IMR-90 (cell line): ENCODE results near the gene PTPRG. TPM values are rescaled to one million over a fixed set of nuclear protein-coding genes. Genes with fewer than 3 reads are reported as not detected.

Experiments
- ATAC-seq: fragments of 200-7000 bp; cut with Tn5 transposase; 2 replicates; pipeline ENCODE4 v1.9.1; 2020; ENCODE audit warnings: low read depth, mild to moderate bottlenecking, moderate library complexity
- BruUV-seq: library from RNA; stranded (reverse); fragments of 400-500 nt; replicated peaks from 2 replicates; lab custom pipeline; 2021; lab: Mats Ljungman, UMichigan
- CTCF ChIA-PET: fragments of 300-600 bp; formaldehyde crosslinking; extraction: SDS; loops from one replicate; lab custom pipeline; 2021; ENCODE audit warnings: antibody characterized with exemption; lab: Yijun Ruan, JAX
- POLR2A ChIA-PET: fragments of 300-600 bp; sonication (Branson Sonifier 250); formaldehyde crosslinking; loops from one replicate; lab custom pipeline; 2022; ENCODE audit warnings: antibody characterized with exemption; ENCODE audit not compliant: unreplicated experiment; lab: Charles Lee
- DNase-seq: peaks from one replicate; pipeline ENCODE4 v3.0.0; 2013
- H2AFZ ChIP-seq: replicated peaks from 2 replicates; pipeline ENCODE3; 2013; ENCODE audit warnings: low read length, mild to moderate bottlenecking; ENCODE audit not compliant: poor library complexity
- H2AK5ac ChIP-seq: 2 replicates; pipeline ENCODE4 v1.6.1; 2013; ENCODE audit warnings: low read depth, low read length, inconsistent platforms
- H2AK9ac ChIP-seq: replicated peaks from 2 replicates; pipeline ENCODE3; 2013; ENCODE audit warnings: mild to moderate bottlenecking, low read depth, low read length, moderate library complexity; ENCODE audit not compliant: poor library complexity
- H2BK120ac ChIP-seq: 2 replicates; pipeline ENCODE4 v1.6.1; 2013; ENCODE audit warnings: low read depth, low read length, inconsistent platforms
- H2BK15ac ChIP-seq: 3 replicates; pipeline ENCODE4 v1.6.1; 2013; ENCODE audit warnings: low read depth, low read length, inconsistent platforms
- H2BK20ac ChIP-seq: 2 replicates; pipeline ENCODE4 v1.6.1; 2013; ENCODE audit warnings: low read depth, mild to moderate bottlenecking, inconsistent platforms, low read length, moderate library complexity
- H2BK5ac ChIP-seq: 2 replicates; pipeline ENCODE4 v1.6.1; 2013; ENCODE audit warnings: mild to moderate bottlenecking, low read depth, low read length, inconsistent platforms; ENCODE audit not compliant: poor library complexity, severe bottlenecking
- H3K14ac ChIP-seq: replicated peaks from 2 replicates; pipeline ENCODE4 v1.6.1; 2013; ENCODE audit warnings: low read depth, low read length, inconsistent platforms
- H3K18ac ChIP-seq: 2 replicates; pipeline ENCODE4 v1.6.1; 2013; ENCODE audit warnings: low read depth, low read length, control low read depth
- H3K23ac ChIP-seq: 2 replicates; pipeline ENCODE4 v1.6.1; 2013; ENCODE audit warnings: low read depth, low read length, inconsistent platforms
- H3K27ac ChIP-seq: 2 replicates; pipeline ENCODE4 v1.5.1; 2013; ENCODE audit warnings: mild to moderate bottlenecking, control low read depth, low read length; ENCODE audit not compliant: insufficient read depth
- H3K27me3 ChIP-seq: 2 replicates; pipeline ENCODE4 v1.6.1; 2013; ENCODE audit warnings: low read length; ENCODE audit not compliant: control insufficient read depth, insufficient read depth
- H3K36me3 ChIP-seq: 2 replicates; pipeline ENCODE4 v1.6.1; 2013; ENCODE audit warnings: low read length, mixed read lengths; ENCODE audit not compliant: control insufficient read depth, insufficient read depth
- H3K4ac ChIP-seq: 2 replicates; pipeline ENCODE4 v1.6.1; 2013; ENCODE audit warnings: low read depth, low read length, inconsistent platforms
- H3K4me1 ChIP-seq: 2 replicates; pipeline ENCODE4 v1.6.1; 2013; ENCODE audit warnings: low read length, mixed read lengths; ENCODE audit not compliant: control insufficient read depth, insufficient read depth
- H3K4me2 ChIP-seq: 2 replicates; pipeline ENCODE4 v1.6.1; 2013; ENCODE audit warnings: low read depth, mild to moderate bottlenecking, control low read depth, low read length, moderate library complexity
- H3K4me3 ChIP-seq: 2 replicates; pipeline ENCODE4 v1.5.1; 2013; ENCODE audit warnings: low read depth, mild to moderate bottlenecking, control low read depth, low read length, moderate library complexity; ENCODE audit not compliant: insufficient read depth
- H3K56ac ChIP-seq: 2 replicates; pipeline ENCODE4 v1.6.1; 2013; ENCODE audit warnings: low read length, inconsistent platforms; ENCODE audit not compliant: insufficient read depth; ENCODE audit errors: extremely low read depth
- H3K79me1 ChIP-seq, 2 experiments: 2 replicates each; pipeline ENCODE4 v1.6.1; 2013; ENCODE audit warnings: low read length in 2 of 2, inconsistent platforms in 1 of 2, low read depth in 1 of 2
- H3K9ac ChIP-seq: 2 replicates; pipeline ENCODE4 v1.6.1; 2013; ENCODE audit warnings: low read depth, low read length, control low read depth
- H3K9me1 ChIP-seq: 2 replicates; pipeline ENCODE4 v1.6.1; 2013; ENCODE audit warnings: low read length, inconsistent platforms; ENCODE audit not compliant: insufficient read depth
- H3K9me3 ChIP-seq: 2 replicates; pipeline ENCODE4 v1.6.1; 2013; ENCODE audit warnings: low read length; ENCODE audit not compliant: control insufficient read depth, insufficient read depth
- H4K20me1 ChIP-seq: 2 replicates; pipeline ENCODE4 v1.6.1; 2013; ENCODE audit warnings: low read length, inconsistent platforms; ENCODE audit not compliant: insufficient read depth
- H4K5ac ChIP-seq: 2 replicates; pipeline ENCODE4 v1.6.1; 2013; ENCODE audit warnings: mild to moderate bottlenecking, low read depth, low read length, control low read depth
- H4K8ac ChIP-seq, 2 experiments: 2 replicates each; pipeline ENCODE4 v1.6.1; 2013; ENCODE audit warnings: low read depth in 2 of 2, low read length in 2 of 2, control low read depth in 1 of 2, inconsistent platforms in 1 of 2
- H4K91ac ChIP-seq: 2 replicates; pipeline ENCODE4 v1.6.1; 2013; ENCODE audit warnings: low read depth, low read length, inconsistent platforms; ENCODE audit not compliant: insufficient read depth
- BHLHE40 ChIP-seq: fragments of 150-350 bp; IDR thresholded peaks from 2 replicates; pipeline ENCODE4 v1.6.1; 2016; ENCODE audit warnings: mild to moderate bottlenecking, low read depth, low read length
- CEBPB ChIP-seq: IDR thresholded peaks from 2 replicates; pipeline ENCODE4 v1.6.1; 2012; ENCODE audit warnings: low read depth, low read length, improper control_type of control experiment
- CHD1 ChIP-seq: IDR thresholded peaks from 2 replicates; pipeline ENCODE4 v1.6.1; 2012; ENCODE audit warnings: low read depth, low read length, improper control_type of control experiment
- FOS ChIP-seq: fragments of 150-350 bp; IDR thresholded peaks from 2 replicates; pipeline ENCODE4 v1.6.1; 2016; ENCODE audit warnings: low read depth, low read length
- RAD21 ChIP-seq: IDR thresholded peaks from 2 replicates; pipeline ENCODE4 v1.6.1; 2012; ENCODE audit warnings: low read length, improper control_type of control experiment
- RFX5 ChIP-seq: IDR thresholded peaks from 2 replicates; pipeline ENCODE4 v1.8.0; 2012; ENCODE audit warnings: low read depth, mild to moderate bottlenecking, low read length, moderate library complexity
- SMC3 ChIP-seq: fragments of 150-350 bp; IDR thresholded peaks from 2 replicates; pipeline ENCODE4 v1.6.1; 2016; ENCODE audit warnings: low read depth, mild to moderate bottlenecking, antibody characterized with exemption, low read length, moderate library complexity
- whole genome bisulfite sequencing, 2 experiments: methylation state at CpG; one replicate each; pipeline versions ENCODE4 v1.1.5 to v1.1.7; 2013; ENCODE audit warnings: missing lambda C conversion rate in 2 of 2; ENCODE audit not compliant: insufficient read length in 1 of 2; ENCODE audit errors: extremely low coverage in 2 of 2; 5-methylcytosine and 5-hydroxymethylcytosine counted together
- dilution Hi-C: fragments of 300-500 bp; cut with HindIII; formaldehyde crosslinking; loops from one replicate; pipeline ENCODE4 v1.14.3; 2018; ENCODE audit warnings: low sequenced_read_pairs; ENCODE audit not compliant: unreplicated experiment
- in situ Hi-C: fragments of 300-500 bp; cut with MboI; formaldehyde crosslinking; loops from 3 replicates; pipeline ENCODE4 v1.14.3; 2019; ENCODE audit warnings: low sequenced_read_pairs, inconsistent platforms, mixed read lengths
- intact Hi-C: fragments of 100-400 bp; cut with micrococcal nuclease; formaldehyde crosslinking; loops from 2 replicates; pipeline ENCODE4 v1.10.0; 2022
- polyA plus RNA-seq, 3 experiments: library from polyadenylated mRNA; depleted of rRNA; stranded (reverse); fragments of >200 nt; gene quantifications; 2 replicates each; pipeline ENCODE4 v1.2.3, GENCODE V29; 2012; ENCODE audit warnings: low replicate concordance in 1 of 3
- total RNA-seq: library from RNA; depleted of rRNA; stranded (reverse); fragments of >200 nt; gene quantifications from 2 replicates; pipeline ENCODE4 v1.2.3, GENCODE V29; 2012
- TF ChIP-seq, protein P1 (sequence below): fragments of 150-350 bp; IDR thresholded peaks from 2 replicates; pipeline ENCODE4 v1.6.1; 2016; ENCODE audit warnings: low read depth, mild to moderate bottlenecking, low read length, moderate library complexity, borderline replicate concordance
- TF ChIP-seq, protein P2 (sequence below): fragments of 150-350 bp; IDR thresholded peaks from 2 replicates; pipeline ENCODE4 v1.6.1; 2017; ENCODE audit warnings: mild to moderate bottlenecking, antibody characterized with exemption, low read length, low read depth

The PTPRG gene
- total and polyA plus RNA-seq, 2 of the 4 experiments (the other 2 are of a cell fraction), result 7.7 to 31.0 TPM

DNA sequence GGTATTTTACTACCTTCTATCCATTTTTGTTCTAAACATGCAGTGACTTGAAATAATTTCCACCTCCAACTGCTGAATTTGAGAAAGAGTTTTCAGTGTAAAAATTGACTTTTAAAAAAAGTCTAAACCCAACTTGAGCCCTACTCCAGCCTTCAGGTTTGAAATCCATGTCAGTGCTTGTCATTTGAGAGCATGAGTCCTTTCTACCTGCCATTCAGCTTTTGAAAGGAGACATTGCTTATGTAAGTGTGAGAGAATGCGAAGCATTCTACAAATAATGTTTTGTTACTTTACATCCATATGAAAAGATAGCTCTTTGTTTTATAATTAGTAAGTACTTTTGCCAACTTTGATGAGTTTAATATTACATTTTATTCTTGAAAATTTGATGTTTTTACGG, 329.2 kb downstream of the PTPRG start:
- CTCF ChIA-PET, result no interaction called here

More for the DNA sequence above, 329.2 kb downstream of the PTPRG start:
- in situ Hi-C loops (no loop called here), dilution Hi-C loops (no loop called here), intact Hi-C loops (no loop called here)
- Histone ChIP-seq H3K23ac (no peak overlapping the region), H3K56ac (no peak overlapping the region), H3K27me3 (no peaks in the 10 kb centered on the region), H3K4me3 (no peak overlapping the region), H3K18ac (no peak overlapping the region), H2AK9ac (no peak overlapping the region), H3K14ac (no peak overlapping the region), H3K4me1 (peaks cover 2% of the 10 kb centered on the region; the same call in 1 of the 2 replicates), H3K27ac (no peak overlapping the region), H3K9me3 (no peaks in the 10 kb centered on the region), H4K5ac (no peak overlapping the region), H2BK120ac (no peak overlapping the region), H2BK20ac (no peak overlapping the region), H4K8ac (no peak overlapping the region), H2AK5ac (no peak overlapping the region), H4K20me1 (peaks cover 15% of the 10 kb centered on the region; the same call in 1 of the 2 replicates), H3K79me1 (peaks cover 17 to 29% of the 10 kb centered on the region in 2 experiments), H3K4me2 (no peak overlapping the region), H3K36me3 (no peaks in the 10 kb centered on the region), H4K91ac (no peak overlapping the region), H3K9me1 (peaks cover 3% of the 10 kb centered on the region; the same call in 1 of the 2 replicates), H3K4ac (no peak overlapping the region), H2BK15ac (no peak overlapping the region), H2AFZ (no peak overlapping the region), H2BK5ac (no peak overlapping the region), H3K9ac (no peak overlapping the region)
- BruUV-seq, result no TSS peak
- POLR2A ChIA-PET, result interaction anchor here (0.6 kb wide), 1 partner anchor 13 kb away, joined by 5 read pairs; no protein-coding TSS in a partner anchor
- no peak for DNase-seq
- whole genome bisulfite sequencing, 2 experiments, result no CpG with 5 or more reads among the region's 2 CpGs
- no peak for ATAC-seq
- TF ChIP-seq SMC3, result no peak
- no peak for TF ChIP-seq CEBPB
- TF ChIP-seq, protein P1, sequence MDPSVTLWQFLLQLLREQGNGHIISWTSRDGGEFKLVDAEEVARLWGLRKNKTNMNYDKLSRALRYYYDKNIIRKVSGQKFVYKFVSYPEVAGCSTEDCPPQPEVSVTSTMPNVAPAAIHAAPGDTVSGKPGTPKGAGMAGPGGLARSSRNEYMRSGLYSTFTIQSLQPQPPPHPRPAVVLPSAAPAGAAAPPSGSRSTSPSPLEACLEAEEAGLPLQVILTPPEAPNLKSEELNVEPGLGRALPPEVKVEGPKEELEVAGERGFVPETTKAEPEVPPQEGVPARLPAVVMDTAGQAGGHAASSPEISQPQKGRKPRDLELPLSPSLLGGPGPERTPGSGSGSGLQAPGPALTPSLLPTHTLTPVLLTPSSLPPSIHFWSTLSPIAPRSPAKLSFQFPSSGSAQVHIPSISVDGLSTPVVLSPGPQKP, result no peak
- no peak for TF ChIP-seq CHD1
- TF ChIP-seq RAD21, result no peak
- TF ChIP-seq RFX5, result no peak
- no peak for TF ChIP-seq FOS
- TF ChIP-seq, protein P2, sequence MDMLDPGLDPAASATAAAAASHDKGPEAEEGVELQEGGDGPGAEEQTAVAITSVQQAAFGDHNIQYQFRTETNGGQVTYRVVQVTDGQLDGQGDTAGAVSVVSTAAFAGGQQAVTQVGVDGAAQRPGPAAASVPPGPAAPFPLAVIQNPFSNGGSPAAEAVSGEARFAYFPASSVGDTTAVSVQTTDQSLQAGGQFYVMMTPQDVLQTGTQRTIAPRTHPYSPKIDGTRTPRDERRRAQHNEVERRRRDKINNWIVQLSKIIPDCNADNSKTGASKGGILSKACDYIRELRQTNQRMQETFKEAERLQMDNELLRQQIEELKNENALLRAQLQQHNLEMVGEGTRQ, result no peak
- no peak for TF ChIP-seq BHLHE40
